Activated T-cell treated with anti-CD3 and anti-CD28 coated beads for 4 hours (primary cell): ENCODE measurements around the gene KIF17.

ENCODE experiments used
- DNase-seq: peaks from one replicate; pipeline ENCODE4 v3.0.0-alpha.2; 2020

The KIF17 gene

DNA sequence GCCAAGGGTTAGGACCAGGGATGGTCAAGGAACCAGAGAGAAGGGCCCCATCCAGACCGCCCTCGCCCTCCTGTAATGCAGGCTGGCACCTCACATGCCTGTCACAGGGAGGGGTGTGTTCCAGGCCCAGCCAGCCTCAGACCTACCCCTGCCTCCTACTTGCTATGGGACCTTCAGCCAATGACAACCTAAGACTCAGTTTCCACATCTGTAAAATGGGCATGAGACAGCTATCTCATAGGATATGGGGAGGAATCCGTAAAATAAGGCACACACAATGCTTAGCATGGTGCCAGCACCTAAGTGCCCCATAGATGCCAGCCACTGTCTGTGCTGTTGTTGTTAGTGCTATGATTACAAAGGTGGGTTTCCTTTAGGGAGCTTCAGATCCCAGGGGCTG, 7.9 kb downstream of the KIF17 start:
- no peak for DNase-seq

DNA sequence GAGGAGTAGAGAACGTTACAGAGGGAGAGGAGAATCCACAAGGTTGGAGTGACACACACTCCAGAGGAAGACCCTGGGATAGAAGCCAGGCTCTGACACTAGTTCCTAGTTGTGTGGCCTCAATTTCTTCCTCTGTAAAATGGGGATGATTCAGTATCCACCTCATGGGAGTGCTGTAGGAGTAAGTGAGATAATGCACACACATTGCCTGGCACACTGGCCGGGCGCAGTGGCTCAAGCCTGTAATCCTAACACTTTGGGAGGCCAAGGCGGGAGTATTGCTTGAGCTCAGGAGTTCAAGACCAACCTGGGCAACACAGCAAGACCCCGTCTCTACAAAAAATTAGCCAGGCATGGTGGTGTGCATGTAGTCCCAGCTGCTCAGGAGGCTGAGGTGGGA, 8.9 kb downstream of the KIF17 start:
- DNase-seq, result no peak

DNA sequence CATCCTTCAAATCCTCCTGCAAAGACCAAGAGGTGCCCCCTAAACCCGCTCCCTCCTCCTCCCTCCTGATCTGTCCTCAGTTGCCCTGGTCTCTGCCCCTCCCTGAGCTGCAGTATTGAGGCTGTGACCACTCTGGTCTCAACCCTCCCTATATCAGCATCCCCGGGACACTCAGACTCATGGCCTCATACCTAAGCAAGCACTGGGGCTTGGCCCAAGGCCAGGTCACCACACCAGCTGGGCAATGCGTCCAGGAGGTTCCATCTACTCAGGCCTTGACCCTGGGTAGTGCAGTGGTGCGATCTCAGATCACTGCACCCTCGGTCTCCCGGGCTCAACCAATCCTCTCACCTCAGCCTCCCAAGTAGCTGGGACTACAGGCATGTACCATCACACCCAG, 9.8 kb downstream of the KIF17 start:
- no peak for DNase-seq

DNA sequence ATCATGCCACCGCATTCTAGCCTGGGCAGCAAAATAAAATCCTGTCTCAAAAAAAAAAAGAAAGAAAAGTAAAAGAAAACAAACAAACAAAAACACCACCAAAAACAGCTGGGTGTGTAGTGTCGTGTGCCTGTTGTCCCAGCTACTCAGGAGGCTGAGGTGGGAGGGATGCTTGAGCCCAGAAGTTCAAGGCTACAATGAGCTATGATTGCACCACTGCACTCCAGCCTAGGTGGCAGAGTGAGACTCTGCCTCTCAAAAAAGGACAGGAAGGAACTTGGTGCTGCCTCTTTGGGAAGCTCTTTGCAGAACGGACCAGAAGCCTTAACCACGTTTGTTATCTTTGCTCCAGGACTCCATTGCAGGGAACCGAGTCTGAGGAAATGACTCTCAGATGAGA, 11.0 kb downstream of the KIF17 start:
- no peak for DNase-seq

DNA sequence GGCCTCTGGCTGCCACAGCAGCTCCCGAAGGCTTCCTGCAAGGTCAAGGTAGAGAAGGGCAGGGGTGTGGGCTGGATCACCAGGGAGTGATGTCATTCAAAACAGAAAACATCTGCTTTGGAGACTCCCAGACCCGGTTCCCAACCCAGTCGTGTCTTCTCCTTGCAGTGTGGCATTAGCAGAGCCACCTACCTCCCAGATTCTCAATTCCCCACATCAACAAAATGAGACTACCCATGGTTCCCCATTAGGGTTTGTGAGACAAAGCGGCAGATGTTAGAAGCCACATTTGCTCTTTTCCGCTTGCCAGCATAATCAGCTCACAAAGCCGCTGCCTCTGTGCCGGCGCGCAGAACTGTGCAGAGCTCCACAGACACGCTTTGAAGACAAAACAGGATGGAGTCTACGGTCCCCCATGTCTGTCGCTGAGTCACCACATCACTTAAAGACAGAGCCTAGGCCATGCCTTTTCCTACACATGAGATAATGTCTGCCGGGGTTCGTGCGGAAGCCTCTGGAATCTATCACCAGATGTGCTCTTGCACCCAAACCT, 12.5 kb downstream of the KIF17 start:
- no peak for DNase-seq

DNA sequence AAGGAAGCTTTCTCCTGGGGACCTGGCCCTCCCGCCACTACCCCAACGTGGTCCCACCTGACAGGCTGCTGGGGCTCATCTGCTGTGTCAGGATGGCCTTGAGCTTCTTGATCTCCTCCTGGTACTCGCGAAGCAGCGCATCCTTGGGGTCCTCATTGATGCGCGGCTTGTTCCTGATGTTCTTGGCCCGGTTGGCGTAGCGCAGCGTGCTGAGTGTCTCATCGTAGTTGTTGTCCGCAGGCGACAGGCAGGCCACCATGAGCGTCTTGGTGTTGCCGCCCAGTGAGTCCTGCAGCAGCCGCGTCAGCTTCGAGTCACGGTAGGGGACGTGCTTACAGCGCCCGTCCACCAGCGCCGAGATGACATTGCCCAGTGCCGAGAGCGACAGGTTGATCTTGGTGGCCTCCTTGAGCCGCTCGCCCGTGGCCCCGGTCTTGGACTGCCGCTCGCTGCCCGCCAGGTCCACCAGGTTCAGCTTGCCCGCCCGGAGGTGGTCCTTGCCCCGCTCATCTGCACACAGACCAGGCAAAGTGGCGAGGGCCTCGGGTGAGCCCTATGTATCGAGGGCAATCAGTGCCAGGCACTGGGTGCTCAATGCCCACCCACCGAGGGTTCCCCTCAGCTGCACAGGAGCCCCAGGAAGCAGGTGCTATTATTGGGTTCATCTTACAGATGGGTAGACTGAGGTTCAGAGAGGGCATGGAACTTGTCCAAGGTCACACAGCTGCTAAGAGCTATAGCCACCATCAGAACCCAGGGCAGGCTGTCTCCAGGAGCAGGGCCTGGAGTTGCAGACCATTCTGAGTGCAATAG, 13.2 kb downstream of the KIF17 start:
- DNase-seq, result no peak

DNA sequence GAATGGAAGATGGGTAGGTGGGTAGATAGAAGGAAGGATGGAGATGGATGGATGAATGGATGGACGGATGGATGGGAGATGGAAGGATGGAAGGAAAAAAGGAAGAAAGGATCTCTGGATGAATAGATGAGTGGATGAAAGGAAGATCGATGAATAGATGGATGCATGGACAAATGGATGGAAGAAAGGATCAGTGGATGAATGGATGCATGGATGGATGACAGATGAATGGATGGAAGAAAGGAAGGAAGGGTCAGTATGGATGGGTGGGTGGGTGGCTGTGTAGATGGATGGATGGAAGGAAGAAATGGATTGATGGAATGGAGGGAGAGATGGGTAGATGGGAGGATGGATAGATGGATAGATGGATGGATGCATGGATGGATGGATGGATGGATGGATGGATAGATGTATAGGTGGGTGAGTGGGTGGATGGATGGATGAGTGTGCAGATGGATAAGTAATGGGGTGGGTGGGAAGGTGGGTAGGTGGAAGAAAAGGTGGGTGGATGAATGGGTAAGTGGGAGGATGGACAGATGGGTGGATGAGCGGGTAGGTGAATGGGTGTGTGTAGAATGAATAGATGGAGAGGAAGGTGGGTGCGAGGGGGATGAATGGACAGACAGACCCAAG, 14.6 kb downstream of the KIF17 start:
- no peak for DNase-seq

DNA sequence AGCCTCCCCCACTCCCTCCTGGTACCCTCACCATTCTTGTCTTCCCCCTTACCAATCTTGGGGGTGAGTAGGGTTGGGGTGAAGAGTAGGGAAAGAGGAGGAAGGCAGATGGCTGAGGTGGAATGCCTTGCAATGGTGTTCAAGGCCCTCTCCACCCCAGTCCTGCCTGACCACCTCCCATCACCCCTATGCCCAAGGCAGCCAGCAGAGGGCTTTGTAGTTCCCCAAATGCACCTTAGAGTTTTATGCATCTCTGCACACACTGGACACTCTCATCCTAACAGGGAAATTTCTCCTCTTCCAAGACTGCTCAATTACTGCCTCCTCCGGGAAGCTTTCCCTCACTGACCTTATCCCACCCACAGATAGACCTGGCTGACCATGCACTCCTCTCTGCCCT, 15.4 kb downstream of the KIF17 start:
- no peak for DNase-seq

DNA sequence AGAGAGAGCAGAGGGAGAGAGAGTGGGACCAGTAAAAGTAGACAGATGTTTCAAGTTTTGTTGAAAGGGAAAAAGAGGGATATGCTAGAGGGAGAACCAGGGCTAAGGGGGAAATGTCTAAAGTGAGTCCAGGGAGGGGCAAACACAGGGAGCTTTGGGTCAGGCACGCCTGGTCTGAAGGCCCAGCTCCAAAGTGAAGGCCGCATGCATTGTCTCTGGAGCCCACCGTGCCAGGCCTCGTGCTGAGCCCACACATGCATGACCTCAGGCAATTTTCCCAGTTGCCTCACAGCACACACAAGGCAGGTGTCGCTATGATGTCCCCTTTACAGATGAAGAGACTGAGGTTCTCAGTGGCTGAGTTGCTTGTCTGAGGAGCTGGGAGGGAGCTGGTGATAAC, 16.0 kb downstream of the KIF17 start:
- DNase-seq, result no peak

DNA sequence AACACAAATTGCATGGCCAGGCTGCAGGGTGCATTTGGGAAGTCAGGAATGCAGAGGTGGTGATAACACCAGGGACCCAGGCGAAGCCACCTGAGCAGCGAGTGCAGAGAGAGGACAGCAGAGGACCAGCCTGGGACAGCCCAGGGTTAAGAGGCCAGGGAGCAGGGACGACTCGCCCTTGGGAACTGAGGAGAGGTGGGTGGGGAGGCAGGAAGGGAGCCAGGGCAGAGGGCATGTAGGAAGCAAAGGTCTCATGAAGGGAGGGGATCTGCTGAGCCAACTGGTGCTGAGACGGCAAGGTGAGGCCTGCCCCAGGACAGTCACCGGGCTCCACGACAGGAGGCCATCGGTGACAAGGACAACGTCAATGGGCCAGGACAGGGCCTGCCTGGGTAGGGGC, 16.4 kb downstream of the KIF17 start:
- DNase-seq, result no peak

DNA sequence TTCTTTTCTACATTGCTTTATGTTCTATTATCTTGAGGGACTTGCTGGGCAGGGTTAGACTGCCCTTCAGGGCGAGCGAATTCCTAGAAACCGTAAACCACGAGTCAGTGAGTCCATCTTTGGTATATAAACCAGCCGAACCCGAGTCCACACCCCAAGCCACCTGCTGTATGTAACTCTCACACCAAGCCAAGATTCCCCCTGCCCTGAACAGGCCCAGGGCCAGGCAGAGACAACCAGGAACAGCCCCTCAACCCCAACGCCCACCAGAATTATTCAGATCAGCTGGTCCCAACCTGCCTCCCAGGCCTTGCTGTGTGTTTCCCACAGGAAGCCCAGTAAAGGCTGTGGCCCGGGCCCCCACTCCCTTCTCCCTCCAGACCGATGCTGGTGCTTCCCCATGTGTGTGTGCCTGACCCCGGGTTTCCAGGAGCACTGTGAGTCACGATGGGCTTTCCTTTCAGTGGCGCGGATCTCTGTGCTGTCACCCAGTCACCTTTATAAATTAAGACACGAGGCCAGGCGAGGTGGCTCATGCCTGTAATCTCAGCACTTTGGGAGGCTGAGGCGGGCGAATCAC, 17.1 kb downstream of the KIF17 start:
- DNase-seq, result no peak

DNA sequence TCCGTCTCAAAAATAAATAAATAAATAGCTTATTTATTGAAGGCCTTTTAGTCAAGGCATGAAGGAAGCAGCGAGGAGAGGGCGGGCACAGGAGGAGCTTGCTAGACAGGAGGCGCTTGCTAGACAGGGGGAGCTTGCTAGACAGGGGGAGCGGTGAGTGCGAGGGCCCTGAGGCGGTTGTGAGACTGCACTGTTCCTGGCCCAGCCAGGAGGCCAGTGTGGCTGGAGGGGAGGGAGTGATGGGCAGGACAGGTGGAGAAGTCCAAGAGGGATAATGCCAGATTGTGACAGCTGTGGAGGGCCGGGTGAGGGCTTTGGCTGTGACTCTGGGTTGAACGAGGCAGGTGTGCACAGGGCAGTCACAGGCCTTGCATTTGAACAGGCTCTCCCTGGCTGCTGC, 18.2 kb downstream of the KIF17 start:
- DNase-seq, result no peak

DNA sequence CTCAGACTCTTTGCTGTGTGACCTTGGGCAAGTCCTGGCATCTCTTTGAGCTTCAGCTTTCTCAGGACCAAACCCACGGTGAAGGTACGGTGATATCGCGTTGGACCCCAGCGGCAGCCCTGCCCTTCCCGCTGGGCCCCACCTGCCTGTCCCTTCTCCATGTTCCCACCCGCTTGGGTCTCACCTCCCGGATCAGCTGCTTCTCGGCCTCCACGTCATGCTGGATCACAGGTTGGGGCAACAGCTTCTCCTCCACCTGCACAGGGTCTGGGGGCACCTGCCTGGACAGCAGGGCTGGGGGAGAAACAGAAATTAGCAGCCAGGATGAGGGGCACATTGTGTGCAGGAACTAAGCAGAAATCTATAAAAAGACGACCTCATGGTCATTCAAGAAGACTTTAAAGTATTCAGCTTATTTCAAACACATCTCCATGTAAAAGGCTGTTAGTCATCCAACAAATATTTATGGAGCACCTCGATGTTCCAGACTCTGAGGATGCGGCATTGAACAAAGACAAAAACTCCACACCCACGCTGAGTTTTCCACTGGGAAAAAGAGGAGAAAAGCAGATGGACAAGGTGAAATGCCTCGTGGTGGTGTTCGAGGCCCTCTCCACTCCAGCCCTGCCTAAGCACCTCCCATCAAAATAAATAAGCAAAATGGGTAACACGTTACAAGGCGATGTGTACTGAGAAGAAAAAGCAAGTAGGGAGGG, 19.5 kb downstream of the KIF17 start:
- DNase-seq, result no peak

DNA sequence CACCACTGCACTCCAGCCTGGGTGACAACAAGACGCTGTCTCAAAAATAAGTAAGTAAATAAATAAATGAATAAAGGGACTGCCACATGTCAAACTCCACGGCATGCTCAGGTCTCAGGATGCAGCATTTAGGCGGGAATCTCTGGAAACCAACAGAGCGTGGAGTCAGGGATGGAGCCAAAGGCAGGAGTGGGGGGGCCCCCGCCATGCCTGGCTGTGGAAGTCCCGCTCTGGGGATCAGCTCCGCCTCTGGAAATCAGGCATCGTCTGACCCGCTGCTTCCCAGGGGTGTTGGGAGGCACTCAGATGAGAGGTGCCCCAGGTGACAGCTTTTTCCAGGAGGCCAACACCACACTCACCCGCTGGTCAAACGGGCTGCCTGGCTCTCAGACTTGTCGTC, 20.2 kb downstream of the KIF17 start:
- DNase-seq, result no peak

DNA sequence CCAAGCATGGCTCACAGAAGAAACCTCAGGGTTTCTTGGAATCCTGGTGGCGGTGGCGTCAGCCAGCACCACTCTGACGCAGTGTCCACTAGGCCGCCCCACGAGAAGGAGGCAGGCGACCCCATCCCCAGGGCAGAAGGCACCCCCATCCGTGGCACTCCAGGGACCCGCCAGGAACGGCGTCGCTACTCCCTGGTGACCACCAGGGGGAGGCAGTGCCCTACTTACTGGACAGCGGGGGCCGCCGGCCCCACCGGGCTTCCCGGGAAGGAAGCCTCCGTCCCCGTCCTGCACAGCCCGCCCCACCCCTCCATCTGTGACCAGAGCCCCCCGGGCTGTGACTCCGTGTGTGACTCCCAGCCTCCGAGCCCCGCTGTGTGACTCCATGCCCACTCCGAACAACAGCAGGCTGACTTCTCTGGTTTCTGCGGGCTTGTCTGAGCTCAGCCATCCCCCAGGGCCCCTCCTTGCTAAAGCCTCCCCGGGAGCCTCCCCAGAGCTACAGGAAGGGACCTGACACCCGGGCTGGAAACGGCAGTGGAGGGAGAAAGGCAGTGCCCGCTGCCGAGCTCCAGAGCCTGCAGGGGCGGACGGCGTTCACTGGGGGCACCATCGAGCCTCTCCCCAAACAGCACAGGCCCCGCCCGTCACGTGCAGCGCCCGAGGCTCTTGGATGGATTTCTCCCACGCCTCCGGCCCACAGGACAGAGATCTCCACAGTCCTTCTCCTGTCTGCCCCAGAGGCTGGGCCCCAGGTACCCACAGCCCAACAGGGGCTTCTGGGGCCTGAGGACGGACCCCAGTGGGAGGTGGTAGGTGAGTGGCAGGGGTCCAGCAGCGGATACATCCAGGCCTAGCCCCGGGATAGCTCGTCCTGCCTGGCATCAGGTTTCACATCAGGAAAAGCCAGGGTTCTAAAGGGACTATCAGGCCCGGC, 21.1 kb downstream of the KIF17 start:
- DNase-seq, result peak; percentile 57

DNA sequence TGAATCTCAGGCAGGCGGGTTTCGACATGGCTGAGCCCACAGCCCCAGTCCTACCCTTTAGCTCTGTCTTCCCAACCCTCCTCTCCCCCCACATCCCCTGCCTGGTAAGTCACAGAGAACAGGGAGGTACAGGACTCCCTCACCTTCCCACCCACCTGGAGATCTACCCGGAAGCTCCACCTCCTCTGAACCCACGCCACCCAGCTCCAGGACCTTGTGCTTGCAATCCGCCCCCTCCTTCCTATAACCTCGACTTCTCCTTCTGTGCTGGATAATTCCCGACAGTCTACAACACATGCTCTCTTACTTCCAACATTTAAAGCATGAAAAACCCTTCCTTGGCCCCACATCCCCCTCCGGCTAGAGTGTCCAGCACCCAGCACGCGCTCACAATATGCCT, 22.3 kb downstream of the KIF17 start:
- DNase-seq, result no peak

DNA sequence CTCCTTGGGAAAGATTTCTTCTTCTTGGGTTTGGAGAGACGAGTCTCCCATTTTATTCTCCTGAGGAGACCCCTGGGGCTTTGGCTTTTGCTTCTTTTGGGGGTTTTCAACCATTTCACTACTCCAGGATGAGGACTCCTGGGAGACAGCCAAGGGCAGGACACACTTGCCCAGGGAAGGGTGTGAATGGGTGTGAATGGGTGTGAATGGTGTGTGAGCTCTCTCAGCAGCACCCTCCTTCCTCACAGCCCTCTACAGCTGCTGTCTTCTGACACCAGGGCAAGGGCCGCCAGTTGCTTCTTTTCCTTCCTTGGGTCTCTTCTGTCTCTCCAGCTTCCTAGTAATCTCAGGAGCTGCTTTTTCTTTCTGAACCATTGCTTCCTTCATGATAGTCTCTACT, 24.2 kb downstream of the KIF17 start:
- DNase-seq, result no peak

DNA sequence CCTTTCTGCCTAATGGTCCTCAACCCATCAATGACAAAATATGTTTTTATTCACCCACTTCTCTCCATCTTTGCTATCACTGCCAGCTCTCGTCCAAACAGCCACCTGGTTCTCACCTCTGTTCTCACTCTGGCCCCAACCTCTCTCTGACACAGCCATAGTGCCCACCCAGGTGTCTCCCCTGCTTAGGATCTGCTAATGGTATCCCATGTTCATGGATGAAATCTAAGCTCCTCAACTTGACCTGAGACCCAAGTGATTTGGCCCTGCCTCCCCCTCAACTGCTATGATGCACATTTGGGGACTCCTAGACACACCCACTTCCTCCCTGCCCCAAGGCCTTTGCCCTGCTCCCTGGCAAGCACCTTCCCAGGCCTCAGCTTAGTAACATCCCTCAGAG, 25.9 kb downstream of the KIF17 start:
- no peak for DNase-seq

DNA sequence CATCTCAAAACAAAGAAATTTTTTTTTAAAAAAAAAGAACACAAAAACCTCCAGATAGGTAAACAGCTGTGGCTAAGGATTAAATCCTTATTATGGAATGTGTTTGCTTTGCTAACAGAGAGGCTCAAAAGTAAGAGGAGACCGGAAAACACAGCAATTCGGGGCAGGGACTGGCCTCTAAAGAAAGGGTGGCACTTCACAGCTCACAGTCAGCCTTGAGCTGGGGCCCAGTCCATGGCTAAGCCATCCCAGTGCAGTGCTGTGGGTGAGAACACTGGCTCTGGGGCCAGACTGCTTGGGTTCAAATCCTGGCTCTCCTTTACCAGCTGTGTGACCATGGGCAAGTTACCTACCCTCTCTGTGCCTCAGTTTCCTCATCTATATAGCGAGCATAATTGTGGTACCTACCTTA, 28.2 kb downstream of the KIF17 start:
- DNase-seq, result no peak

DNA sequence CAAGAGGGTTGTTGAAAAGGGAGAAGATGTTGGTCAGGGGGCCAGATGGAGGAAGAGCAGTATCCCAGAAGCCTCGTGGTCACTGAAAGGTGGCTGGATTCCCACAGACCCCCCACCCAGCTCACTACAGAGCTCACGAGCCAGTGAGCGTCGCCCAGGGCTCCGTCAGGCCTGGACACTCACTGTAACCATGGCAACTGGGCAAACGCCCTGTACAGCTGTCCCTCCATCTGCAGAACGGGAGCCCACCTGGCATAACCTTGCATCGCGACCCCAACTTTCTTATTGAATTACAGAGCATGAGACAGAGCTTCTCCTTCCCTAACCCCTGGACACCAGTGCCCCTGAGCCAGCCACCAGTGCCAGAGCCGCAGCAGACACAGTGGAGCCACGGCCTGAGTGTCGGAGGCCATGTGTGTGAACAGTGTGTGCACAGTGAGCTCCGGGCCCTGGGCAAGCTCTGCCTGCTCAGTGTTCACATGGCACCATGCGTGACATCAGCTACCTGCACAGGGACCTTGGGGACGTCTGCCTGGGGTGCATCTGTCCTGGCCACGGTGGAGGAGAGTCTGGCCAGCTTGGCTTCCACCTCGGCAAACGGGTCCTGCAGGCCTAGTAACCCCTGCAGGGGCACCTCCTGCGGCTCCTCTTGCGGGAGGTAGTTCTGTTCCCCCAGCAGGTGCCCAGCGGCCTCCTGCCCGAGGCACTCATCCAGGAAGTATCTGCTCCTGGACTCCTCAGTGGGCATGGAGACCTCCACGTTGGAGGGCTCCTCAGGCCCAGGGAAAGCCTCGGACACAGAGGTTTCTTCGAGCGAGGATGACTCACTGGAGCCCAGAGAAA, 30.7 kb downstream of the KIF17 start:
- DNase-seq, result no peak

DNA sequence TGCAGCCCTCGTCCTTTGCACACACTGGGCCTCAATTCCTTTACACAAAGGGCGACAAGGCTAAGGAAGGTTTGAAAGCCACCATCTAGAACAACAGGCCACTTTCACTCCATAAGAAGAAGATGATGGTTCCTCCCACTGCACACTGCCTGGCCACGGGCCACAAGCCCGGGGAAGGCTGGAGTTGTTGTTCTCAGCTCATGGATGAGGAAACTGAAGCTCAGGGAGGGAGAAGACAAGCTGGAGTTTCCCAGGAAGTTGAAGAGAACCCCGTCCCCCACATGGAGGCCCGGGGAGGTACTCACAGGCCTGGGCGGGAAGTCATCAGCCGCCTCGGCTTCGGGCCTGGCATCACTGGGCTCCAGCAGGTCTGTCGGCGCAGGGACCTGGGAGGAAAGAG, 32.1 kb downstream of the KIF17 start:
- DNase-seq, result no peak
